Esophagus squamous epithelium (tissue), 5 donors: ENCODE data around the gene ACSS2. TPM values are rescaled to one million over a fixed set of nuclear protein-coding genes. Genes with fewer than 3 reads are reported as not detected.
"Not testable (repeated sequence)": the region's sequence is repeated elsewhere in the genome, so short reads cannot be mapped to it uniquely, and the experiment has no call there.

Experiments used
- DNase-seq: peaks from one replicate; lab custom pipeline; 2025; lab: John Stamatoyannopoulos, UW
- H3K27ac ChIP-seq, 4 donors: fragments of 200-600 bp; sonication (generic); one replicate each; pipeline ENCODE4 v1.5.1; 2016 to 2019; ENCODE audit warnings: mild to moderate bottlenecking in 1 of 4
- H3K27me3 ChIP-seq, 4 donors: fragments of 200-600 bp; sonication (generic); 1 replicate in 3 of 4; 2 replicates in 1 of 4; pipeline versions ENCODE4 v1.5.1 to v1.6.0; 2017 to 2021; ENCODE audit warnings: antibody characterized with exemption in 1 of 4
- H3K36me3 ChIP-seq, 3 donors: fragments of 200-600 bp; sonication (generic); one replicate each; pipeline ENCODE4 v1.5.1; 2016 to 2019
- H3K4me1 ChIP-seq, 3 donors: fragments of 200-600 bp; sonication (generic); one replicate each; pipeline ENCODE4 v1.5.1; 2017 to 2019
- H3K4me3 ChIP-seq, 4 donors: fragments of 200-600 bp; sonication (generic); 1 replicate in 3 of 4; 2 replicates in 1 of 4; pipeline ENCODE4 v1.5.1; 2016 to 2019; ENCODE audit warnings: mild to moderate bottlenecking in 2 of 4, moderate library complexity in 1 of 4
- H3K9me3 ChIP-seq, 3 donors: fragments of 200-600 bp; sonication (generic); one replicate each; pipeline ENCODE4 v1.5.1; 2016 to 2019
- POLR2A ChIP-seq, 4 donors: fragments of 450-650 bp; IDR thresholded peaks; one replicate each; pipeline ENCODE4 v1.6.1; 2017; ENCODE audit warnings: antibody characterized with exemption in 4 of 4, mild to moderate bottlenecking in 4 of 4, moderate library complexity in 3 of 4
- WGBS, 2 donors: methylation state at CpG; one replicate each; pipeline ENCODE4 v1.1.5; 2018; 5-methylcytosine and 5-hydroxymethylcytosine counted together
- intact Hi-C: fragments of 100-400 bp; cut with DNase I; formaldehyde crosslinking; loops from one replicate; pipeline ENCODE4 v1.15.0; 2022
- total RNA-seq, 4 donors: library from RNA; depleted of rRNA; stranded (reverse); fragments of >200 nt; gene quantifications; one replicate each; pipeline ENCODE4 v1.1.0, GENCODE V29; 2016
- TF ChIP-seq, protein P1 (sequence below), 6 experiments: fragments of 450-650 bp in 4 of 6; fragments of 200-600 bp in 2 of 6; sonication (generic) in 2 of 6; IDR thresholded peaks; one replicate each; pipeline ENCODE4 v1.5.1; 2016 to 2019; ENCODE audit warnings: antibody characterized with exemption in 6 of 6, mild to moderate bottlenecking in 4 of 6, moderate library complexity in 4 of 6
- donor health status: DM: yes; HTN: yes; CAD: no.

The ACSS2 gene
- total RNA-seq, 4 donors from 2014 or later: 29.5 to 69.1 (median 43.6) TPM

DNA sequence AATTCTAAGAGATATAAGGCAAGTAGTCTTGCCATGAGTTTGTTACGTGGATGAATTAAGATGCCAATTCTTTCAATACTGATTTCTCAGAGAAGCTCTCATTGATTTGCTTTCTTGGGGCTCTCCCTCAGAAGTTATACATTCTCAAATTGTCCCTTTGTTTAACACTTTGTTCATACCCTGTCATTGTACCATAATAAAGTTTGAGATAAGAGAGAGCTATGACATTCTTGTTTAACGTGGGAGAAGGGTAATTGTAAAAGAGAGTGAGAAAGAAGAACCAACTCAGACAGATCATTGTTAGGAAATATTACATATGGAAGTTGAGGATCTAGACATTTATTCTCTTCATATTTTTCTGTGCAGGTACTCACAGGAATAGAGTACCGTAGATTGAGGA is 19.1 kb downstream of the ACSS2 start:
- TF ChIP-seq POLR2A (IDR thresholded peaks at IDR 0.05): no peak
- TF ChIP-seq, protein P1, sequence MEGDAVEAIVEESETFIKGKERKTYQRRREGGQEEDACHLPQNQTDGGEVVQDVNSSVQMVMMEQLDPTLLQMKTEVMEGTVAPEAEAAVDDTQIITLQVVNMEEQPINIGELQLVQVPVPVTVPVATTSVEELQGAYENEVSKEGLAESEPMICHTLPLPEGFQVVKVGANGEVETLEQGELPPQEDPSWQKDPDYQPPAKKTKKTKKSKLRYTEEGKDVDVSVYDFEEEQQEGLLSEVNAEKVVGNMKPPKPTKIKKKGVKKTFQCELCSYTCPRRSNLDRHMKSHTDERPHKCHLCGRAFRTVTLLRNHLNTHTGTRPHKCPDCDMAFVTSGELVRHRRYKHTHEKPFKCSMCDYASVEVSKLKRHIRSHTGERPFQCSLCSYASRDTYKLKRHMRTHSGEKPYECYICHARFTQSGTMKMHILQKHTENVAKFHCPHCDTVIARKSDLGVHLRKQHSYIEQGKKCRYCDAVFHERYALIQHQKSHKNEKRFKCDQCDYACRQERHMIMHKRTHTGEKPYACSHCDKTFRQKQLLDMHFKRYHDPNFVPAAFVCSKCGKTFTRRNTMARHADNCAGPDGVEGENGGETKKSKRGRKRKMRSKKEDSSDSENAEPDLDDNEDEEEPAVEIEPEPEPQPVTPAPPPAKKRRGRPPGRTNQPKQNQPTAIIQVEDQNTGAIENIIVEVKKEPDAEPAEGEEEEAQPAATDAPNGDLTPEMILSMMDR (IDR thresholded peaks at IDR 0.05): no peak
- no peaks in the 10 kb centered on the region for H3K9me3 ChIP-seq
- DNase-seq: no peak
- H3K27ac ChIP-seq: no peak overlapping the region
- intact Hi-C loops: no loop called here
- peaks cover 0 to 8% (median 0%) of the 10 kb centered on the region in 3 donors for H3K36me3 ChIP-seq
- H3K27me3 ChIP-seq: no peaks in the 10 kb centered on the region
- peaks cover 0 to 35% (median 19%) of the 10 kb centered on the region in 3 donors for H3K4me1 ChIP-seq
- no peak overlapping the region for H3K4me3 ChIP-seq
- WGBS, 2 donors: 76 to 79% methylated on average over 3 of the region's 3 CpGs

GRCh38 chr20:34896086-34896621 is 19.7 kb downstream of the ACSS2 start:
- Histone ChIP-seq H3K4me1 (peaks cover 0 to 28% (median 19%) of the 10 kb centered on the region in 3 donors), H3K27me3 (no peaks in the 10 kb centered on the region), H3K4me3 (no peak overlapping the region), H3K9me3 (no peaks in the 10 kb centered on the region), H3K36me3 (peaks cover 0 to 8% (median 0%) of the 10 kb centered on the region in 3 donors), H3K27ac (no peak overlapping the region)
- TF ChIP-seq, protein P1 (IDR thresholded peaks at IDR 0.05): no peak
- no peak for DNase-seq
- intact Hi-C loops: no loop called here
- 27 to 38% methylated on average over 1 of the region's 1 CpG for WGBS, 2 donors

- H3K4me3 ChIP-seq, H3K27ac ChIP-seq, DNase-seq, intact Hi-C loops, H3K9me3 ChIP-seq, H3K27me3 ChIP-seq: not testable (repeated sequence)
- peaks cover 0 to 12% (median 10%) of the 10 kb centered on the region in 3 donors for H3K4me1 ChIP-seq
- 74% methylated on average over 2 of the region's 3 CpGs; no CpG with 5 or more reads in 1 of the 2 donors for WGBS, 2 donors
- H3K36me3 ChIP-seq: peaks cover 0 to 16% (median 0%) of the 10 kb centered on the region in 3 donors
Measured at GRCh38 chr20:34898129-34898528, 21.7 kb downstream of the ACSS2 start.

GRCh38 chr20:34898731-34899130 is 22.3 kb downstream of the ACSS2 start:
- WGBS, 2 donors: no CpG with 5 or more reads among the region's 26 CpGs
- H3K4me3 ChIP-seq, intact Hi-C loops, H3K27ac ChIP-seq, H3K9me3 ChIP-seq, DNase-seq, H3K27me3 ChIP-seq: not testable (repeated sequence)
- H3K4me1 ChIP-seq: peaks cover 0 to 12% (median 10%) of the 10 kb centered on the region in 3 donors
- peaks cover 0 to 16% (median 0%) of the 10 kb centered on the region in 3 donors for H3K36me3 ChIP-seq

- Histone ChIP-seq H3K4me3 (no peak overlapping the region), H3K27ac (no peak overlapping the region), H3K27me3 (no peaks in the 10 kb centered on the region), H3K4me1 (peaks cover 10 to 23% (median 17%) of the 10 kb centered on the region in 3 donors), H3K9me3 (no peaks in the 10 kb centered on the region), H3K36me3 (peaks cover 0 to 8% (median 0%) of the 10 kb centered on the region in 3 donors)
- WGBS, 2 donors: 46 to 62% methylated on average over 3 of the region's 3 CpGs
- TF ChIP-seq, protein P1 (IDR thresholded peaks at IDR 0.05): no peak
- TF ChIP-seq POLR2A (IDR thresholded peaks at IDR 0.05): no peak
- DNase-seq: no peak
- intact Hi-C loops: no loop called here
Measured at GRCh38 chr20:34904202-34904621, 27.8 kb downstream of the ACSS2 start.

GRCh38 chr20:34907616-34908469 is 31.4 kb downstream of the ACSS2 start:
- intact Hi-C loops: no loop called here
- Histone ChIP-seq H3K9me3 (no peaks in the 10 kb centered on the region), H3K36me3 (no peaks in the 10 kb centered on the region), H3K4me3 (no peak overlapping the region), H3K27me3 (no peaks in the 10 kb centered on the region), H3K4me1 (peaks cover 10 to 24% (median 17%) of the 10 kb centered on the region in 3 donors), H3K27ac (peak overlapping the region; percentile 57 to 76 (median 72))
- DNase-seq: no peak
- 16 to 18% methylated on average over 6 to 7 of the region's 7 CpGs for WGBS, 2 donors
- TF ChIP-seq POLR2A (IDR thresholded peaks at IDR 0.05): no peak
- TF ChIP-seq, protein P1 (IDR thresholded peaks at IDR 0.05): no peak
